Stimulated activated CD4-positive, alpha-beta T cell treated with anti-CD3 and anti-CD28 coated beads, Interleukin-2, amount 100 ng/mL, for 48 hours (primary cell): ENCODE data around the gene TBRG4.

Source experiments
- DNase-seq, 2 donors: peaks; one replicate each; pipeline ENCODE4 v3.0.0-alpha.2; 2020

TBRG4 gene

DNA sequence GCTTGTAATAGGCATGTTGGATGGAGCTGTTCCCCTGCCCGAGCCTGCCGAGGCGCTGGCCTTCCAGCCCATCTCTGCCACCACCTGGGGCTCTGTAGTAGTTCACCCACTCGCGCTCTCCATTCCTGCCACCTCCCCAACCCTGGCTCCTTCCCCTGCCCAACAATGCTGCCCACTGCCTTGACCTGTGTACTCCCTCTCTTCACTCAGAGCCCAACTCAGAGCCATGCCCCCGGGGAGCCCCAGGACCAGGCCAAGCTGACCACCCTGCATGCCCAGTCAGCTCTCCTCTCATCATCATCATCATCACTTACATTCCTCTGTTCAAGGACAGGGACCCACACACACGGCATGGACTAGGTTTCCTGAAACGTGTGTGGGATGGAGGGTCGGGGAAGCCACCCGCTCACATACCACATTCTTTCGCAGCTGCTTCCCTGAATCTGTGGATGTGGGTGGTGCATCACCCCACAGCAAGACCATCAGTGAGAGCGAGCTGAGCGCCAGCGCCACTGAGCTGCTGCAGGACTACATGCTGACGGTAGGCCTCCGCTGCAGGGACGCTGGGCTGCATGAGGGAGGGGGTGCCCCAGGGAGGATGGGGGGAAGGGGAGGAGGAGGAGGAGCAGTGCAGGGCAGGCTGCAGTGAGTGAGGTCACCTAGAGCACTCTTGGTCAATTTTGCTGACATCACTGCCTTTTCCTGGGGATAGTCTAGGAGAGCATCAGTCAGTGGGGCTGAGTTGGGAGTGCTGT lies 38.3 kb downstream of the TBRG4 start:
- no peak for DNase-seq

DNA sequence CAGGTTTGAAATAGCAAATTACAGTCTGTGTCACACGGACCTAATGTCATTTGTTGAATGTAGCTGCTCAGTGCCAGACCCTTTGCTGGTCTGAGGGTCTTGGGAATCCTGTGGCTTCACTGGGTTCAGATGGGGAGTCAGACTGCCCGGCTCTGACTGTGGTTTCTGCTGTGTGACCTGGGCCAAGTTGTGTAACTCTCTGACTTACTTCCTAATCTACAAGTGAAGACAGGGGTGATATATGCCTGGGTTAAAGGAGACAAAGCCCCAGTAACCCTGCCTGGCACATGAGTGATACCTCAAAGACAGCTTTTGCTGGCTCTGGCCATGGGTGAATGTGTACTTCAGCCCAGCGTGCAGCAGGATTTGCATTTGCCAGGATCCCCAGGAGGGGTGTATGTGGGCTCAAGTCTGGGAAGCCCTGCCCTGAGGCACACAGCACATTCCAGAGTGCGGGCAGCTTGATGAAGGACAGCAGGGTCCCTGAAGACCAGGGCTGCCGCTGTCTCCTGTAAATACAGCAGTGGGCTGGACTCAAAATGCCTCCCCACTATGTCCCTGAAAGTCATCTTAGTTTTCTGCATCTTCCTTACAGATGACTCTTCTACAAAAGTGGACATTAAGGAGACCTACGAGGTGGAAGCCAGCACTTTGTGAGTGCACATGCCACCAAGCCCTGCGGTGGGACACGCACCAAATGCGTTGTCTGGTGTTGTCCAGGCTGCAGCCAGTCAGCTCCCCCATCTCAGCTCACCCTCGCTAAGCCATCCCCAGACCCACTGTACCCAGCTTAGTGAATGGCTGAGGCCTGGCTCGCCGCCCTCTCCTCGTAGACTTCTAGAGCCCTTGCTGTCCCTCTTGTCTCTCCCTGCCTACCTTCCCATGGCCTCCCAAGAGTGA lies 39.1 kb downstream of the TBRG4 start:
- DNase-seq, result no peak

DNA sequence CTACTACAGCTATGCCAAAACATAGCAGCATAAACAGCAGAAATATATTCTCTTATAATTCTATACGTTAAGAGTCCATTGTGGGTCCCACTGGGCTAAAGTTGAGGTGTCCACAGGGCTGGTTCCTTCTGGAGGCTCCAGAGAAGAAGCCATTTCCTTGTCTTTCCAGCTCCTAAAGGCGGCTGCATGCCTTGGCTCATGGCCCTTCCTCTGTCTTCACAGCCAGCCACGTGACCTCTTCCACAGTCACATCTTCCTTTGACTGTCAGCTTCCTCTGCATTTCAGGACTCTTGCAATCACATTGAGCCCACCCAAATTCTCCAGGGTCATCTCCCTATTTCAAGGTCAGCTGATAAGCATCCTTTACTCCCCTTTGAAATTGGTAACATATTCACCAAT lies 40.0 kb downstream of the TBRG4 start:
- DNase-seq, result no peak

DNA sequence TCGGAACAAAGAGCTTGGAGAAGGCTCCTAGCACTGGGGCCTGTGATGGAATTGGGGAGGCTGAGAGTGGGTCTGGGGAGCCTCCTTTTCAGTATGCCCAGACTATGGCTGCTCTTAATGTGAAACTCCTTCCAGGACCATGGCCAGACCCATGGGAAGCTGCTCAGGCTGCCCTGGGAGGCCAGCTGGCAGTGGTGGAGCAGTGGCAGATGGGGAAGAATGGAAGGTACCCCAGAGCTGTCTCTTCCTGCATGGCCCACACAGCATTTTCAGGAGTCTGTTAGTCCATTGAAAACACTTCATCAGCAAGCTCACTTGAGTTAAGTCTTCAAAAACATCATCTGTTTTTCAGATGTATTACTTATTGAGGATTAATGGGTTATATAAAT lies 41.2 kb downstream of the TBRG4 start:
- no peak for DNase-seq

DNA sequence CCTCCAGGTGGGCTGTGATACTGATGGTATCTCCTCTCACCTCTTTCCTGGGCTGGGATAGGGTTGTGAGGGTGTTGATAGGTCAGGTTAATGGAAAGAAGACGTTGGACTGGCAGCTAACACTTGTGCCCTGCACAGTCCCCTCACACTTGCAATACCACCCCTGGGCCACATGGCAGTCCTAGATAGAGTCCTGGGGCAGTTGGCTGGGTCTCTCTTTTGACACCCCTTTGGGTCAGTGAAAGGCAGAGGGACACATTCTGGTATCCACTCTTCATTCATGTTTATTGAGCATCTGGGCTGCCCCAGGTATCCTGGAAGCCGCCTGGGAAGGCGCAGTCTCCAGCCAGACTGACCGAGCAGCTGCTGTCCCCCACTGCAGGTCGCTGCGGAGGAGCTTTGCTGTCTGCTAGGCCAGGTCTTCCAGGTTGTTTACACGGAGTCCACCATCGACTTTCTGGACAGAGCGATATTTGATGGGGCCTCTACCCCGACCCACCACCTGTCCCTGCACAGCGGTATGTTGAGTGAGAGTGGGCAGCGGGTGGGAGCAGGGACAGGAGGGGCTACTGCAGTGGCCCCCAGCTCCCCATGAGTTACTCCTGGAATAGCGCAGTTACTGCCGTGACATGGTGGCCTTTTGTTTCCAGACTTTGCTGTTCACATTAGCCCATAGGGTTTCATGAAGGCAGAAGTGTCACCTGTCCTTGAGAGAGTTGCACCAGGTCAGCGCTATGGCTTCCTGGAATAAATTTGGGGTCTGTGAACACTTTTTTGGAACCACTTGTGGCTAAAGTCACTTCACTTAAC lies 41.8 kb downstream of the TBRG4 start:
- DNase-seq, result no peak

DNA sequence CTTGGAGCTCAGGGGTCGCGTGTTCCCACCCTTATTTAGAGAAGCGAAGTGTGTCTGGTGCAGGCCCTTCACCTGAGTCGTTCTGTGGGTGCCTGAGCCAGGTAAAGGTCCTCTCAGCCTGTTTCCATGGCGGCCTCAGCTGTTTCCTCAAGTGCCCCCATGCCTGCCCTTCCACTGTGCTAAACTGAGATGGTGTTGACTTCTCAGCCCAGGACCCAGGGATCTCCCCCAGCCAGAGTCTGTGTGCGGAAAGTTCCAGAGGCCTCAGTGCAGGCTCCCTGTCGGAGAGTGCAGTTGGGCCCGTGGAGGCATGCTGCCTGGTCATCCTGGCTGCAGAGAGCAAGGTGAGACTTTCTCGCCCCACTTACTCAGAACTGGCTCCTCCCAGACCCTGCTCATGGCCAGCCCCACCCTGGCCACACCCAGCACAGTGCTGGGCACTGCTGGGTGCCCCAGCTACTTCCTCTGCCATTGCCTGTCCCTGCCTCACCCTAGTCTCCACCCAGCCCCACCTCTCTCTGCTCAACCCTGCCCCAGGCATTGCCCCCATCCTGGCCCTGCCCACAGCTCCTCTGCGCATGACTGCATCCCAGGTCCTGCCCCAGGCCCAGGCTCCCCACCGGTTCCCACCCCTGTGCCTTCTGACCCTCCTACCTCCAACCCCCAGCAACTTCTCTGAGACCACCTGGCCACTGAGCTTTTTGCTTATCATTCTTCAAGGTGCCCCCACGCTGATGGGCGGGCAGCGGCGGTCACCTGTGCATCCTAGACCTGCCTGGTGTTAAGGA lies 43.1 kb downstream of the TBRG4 start:
- DNase-seq, result no peak

DNA sequence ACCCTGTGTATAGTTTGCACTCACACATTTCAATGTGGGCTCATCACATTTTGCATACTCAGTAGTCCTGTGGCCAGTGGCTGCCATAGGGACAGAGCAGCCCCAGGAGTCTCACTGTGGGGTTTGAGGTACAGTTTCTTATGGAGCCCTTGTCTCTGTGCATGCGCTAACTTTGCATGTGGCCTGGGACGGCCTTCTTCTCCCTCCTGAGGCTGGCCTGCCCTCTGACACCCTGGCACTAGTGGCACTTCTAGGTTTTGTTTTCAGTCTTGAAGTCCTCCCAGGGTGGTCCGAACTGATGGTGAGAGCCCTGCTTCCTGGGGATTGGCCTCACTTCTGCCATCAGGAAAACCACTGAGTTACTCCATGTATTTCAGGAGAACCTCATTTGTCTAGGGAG lies 43.9 kb downstream of the TBRG4 start:
- no peak for DNase-seq

DNA sequence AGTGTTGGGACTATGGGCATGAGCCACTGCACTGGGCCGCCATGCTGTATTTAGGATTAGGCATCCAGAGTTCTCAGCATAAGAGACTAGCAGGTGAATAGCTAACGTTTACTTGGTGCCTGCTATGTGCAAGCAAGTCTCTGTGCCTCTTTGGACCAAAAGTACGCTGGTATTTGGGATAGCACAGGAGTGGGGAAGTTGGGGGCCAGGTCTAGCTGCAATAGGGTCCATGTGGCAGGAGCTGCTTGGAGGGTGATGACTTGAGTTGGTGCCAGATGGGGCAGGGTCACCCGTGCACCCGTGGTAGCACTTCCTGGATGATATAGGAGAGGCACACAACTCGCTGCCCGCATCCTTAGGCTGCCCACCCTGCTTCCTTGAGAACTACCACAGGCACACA lies 45.1 kb downstream of the TBRG4 start:
- no peak for DNase-seq

DNA sequence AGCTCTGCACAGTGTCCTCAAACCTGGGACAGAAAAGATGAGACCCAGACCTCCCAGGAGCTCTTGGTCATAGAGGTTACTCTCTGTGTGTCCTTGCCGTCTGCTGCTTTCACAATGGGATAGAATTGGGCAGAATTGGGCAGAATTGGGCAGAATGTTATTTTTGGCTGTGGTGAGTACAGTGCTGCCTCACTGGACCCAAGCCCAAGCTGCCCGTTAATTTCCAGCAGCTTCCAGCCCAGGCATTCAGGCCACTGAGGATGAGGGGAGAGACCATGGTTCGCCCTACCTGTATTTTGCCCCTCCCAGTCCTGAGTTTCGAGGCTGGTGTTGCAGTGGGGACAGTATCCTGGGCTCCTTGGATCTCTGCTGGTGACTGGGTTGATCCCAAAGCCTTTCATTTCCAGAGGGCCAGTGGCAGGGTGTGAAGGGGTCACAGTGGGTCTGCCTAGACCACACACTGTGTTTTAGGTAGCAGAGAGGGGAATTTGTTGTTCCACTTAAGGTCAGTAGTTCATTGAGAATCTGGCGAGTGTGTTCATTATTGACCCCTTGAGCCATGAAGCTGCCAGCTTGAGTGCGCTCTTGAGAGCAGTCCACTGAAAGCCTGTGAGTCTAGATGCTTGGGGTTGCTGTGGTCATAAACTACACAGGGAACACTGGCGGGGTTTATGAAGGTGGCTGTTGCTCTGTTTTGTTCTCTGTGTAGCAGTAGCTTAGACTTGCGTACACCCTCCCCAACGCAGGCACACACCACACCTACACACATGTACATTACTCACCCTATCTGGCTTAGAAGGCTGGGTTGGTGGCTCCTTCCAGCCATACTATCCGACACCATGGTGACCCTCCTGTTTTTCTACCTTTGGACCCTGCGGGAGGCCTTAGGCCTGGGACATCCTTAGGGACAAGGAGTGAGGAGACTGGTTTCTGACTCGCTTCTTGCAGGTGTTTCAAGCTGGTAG lies 46.2 kb downstream of the TBRG4 start:
- DNase-seq, result no peak

DNA sequence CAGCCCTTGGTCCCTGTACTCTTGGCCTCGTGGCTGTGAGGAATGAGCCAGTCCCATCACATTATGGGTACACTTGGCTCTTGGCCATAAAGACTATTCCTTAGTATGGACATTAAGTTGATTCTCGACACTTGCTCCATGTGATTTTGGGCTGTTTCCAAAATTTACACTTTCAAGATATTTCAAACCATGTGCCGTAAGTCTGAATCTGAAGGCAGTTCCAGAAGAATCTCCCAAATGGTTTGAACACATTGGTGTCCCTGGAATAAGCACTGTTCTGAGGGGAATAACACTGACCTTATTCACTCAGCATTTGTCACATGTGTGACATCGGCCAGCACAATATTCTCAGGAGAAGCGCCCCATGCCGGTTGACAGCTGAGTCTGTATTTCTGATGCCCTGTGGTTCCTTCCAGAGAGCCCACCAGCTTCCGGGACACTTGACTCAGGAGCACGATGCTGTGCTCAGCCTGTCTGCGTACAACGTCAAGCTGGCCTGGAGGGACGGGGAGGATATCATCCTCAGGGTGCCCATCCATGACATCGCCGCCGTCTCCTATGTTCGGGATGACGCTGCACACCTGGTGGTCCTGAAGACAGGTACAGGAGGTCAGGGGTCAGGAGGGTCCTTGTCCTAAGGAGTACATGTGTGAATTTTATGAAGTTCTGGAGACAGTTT lies 47.3 kb downstream of the TBRG4 start:
- no peak for DNase-seq

DNA sequence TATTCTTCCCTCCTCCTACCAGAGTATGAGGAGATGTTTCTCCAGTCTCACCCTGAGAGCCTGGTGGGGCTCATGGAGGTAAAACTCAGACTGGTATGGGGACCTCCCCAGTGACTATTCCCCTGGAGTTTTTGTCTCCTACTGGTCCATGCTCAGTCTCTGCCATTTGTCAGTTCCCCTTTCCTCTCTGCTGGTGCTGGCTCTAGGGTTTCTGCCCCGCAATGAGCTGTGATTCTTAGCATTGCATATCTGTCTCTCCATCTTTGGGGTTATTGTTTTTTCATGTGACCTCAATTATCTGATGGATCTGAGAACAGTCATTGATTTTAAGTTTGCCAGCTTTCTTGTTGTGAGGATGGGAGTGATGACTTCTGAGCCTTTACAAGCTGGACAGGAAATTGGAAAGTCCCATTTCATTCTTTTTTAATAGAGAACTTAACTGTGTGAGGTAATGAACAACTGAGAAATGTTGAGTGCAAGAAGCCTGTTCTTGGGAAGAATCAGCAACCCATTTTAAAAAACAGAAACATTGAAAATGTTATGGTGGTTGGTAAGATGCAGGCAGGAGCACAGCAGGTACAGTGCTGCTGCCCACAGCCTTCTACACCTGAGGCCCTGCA lies 49.6 kb downstream of the TBRG4 start:
- DNase-seq, result no peak

DNA sequence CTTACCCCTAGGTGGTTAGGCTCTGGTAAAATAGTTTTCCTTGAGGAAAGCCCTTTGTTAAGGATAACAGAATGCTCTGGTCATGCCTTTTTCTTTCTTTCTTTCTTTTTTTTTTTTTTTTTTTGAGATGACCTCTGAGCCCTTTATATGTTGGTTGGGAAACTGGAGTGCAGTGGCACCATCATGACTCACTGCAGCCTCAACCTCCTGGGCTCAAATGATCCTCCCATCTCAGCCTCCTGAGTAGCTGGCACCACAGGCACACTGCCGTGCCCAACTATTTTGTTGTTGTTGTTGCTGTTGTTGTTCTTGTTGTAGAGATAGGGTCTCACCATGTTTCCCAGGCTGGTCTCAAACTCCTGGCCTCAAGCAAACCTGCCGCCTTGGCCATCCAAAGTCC lies 50.1 kb downstream of the TBRG4 start:
- DNase-seq, result no peak

DNA sequence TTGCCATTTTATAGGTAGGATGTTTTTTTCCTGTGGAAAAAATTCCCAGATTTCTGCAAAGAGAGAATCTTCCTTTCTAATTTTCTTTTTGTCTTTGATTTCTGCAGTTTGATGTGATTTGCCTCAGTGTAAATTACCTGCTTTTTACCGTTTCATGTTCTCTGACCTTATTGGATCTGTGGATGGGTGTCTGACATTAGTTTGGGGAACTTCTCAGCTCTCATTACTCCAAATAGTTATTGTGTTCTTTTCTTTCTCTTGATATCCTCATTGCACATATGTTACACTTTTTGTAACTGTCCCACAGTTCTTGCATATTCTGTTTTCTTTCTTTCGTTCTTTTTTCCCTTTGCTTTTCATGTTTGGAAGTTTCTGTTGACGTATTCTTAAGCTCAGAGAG lies 51.2 kb downstream of the TBRG4 start:
- DNase-seq, result no peak

DNA sequence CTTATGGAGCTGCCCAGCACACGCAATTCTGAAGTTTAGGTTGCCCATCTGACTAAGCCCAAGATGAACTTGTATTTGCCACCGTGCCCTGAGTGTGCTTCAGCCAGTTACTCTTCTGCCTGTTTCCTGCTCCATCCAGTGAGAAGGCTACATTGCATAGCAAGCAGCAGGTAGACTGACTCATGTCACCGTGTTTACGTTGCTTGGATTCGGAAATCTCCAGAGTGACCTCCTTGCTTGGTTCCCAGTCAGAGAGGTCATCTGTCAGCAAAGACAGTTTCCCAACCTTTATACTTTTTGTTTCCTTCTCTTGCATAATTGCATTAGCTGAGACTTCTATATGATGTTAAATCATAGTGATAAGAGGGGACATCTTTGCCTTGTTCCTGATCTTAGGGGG lies 53.6 kb downstream of the TBRG4 start:
- no peak for DNase-seq

DNA sequence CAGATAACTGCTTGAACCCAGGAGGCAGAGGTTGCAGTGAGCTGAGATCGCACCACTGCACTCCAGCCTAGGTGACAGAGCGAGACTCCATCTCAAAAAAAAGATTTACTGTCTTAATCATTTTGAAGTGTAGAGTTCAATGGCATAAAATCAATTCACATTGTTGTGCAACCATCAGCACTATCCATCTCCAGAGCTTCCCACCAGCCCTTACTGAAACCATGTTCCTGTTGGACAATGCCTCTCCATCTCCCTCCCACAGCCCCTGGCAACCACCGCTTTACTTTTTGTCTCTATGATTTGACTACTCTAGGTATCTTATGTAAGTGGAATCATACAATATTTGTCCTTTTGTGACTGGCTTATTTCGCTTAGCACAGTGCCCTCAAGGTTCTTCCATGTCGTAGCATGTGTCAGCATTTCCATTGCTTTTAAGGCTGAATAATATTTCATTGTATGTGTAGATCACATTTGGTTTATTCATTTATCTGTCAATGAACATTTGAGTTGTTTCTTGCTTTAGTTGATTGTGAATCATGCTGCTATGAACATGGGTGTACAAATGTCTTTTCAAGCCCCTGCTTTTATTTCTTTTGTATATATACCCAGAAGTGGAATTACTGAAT lies 55.8 kb downstream of the TBRG4 start:
- DNase-seq, result no peak

DNA sequence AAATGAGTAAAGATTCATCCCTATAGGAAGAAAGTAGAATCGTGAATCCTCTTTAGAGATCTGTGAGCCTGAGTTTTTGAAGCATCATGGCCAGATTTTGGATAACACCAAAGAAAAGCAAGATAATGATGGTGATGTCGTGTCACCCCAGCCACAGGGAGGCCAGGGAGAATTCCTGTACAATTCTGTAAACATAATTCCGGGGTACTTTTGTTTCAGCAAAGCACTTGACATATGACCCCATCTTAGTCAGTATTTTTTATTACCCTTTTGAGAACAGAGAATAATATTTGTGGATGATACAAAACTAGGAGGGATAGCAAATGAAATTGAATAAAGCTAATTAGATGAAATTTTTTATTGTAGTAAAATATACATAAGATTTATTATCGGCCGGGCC lies 56.5 kb downstream of the TBRG4 start:
- no peak for DNase-seq

DNA sequence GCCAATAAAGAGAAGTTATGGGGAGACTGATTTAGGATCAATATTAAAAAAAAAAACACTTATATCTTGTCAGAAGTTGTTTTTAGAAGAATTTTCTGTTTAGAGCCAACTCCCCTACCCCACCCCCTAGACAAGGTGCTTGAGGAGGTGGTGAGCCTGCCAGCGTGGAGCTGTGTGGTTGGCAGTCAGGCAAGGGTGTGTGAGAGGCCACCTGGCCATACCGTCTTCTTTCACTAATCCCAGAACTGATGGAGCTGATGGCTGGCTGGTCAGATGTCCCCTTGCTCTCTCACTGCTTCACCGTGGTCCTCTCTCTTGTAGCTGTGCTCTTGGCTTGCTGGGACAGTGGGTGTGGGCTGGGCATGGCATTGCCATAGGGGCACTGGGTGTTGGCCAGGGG lies 57.1 kb downstream of the TBRG4 start:
- DNase-seq, result no peak

DNA sequence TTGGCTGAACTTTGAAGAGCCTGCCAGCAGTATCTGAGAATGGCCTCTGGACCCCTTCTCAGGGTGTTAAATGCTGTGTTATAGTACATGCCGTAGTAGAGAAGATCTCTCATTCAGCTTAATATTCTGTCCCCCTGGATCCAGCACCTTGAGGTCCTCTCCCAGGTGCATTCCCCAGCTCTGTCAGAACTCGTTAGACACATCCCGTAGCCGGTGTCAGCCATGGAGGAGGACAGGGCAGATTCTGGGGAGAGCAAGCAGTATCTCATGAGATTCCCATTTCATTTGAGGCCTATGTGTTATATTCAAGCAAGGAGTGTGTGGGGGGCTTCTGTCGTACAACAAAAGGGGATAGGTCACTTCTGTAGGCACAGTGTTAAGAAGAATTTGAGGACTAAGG lies 57.6 kb downstream of the TBRG4 start:
- no peak for DNase-seq

DNA sequence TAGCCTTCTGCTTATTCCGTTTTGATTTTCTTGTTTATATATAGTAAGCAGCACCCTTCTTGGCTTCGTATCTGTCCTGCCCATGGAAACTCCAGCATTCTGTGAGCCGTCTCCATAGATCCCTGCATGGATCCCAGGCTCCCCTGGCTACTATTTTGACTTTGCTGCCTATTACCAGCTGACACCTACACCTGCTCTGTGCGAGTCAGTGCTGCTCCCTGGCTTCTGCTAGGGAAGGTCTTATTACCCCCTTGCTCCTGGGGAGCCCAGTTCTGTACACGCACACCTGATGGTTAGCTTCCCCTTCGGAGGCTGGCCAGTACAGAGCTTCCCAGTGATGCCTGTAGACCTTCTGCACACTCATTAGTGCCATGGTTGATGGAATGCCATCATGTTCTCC lies 58.1 kb downstream of the TBRG4 start:
- no peak for DNase-seq

DNA sequence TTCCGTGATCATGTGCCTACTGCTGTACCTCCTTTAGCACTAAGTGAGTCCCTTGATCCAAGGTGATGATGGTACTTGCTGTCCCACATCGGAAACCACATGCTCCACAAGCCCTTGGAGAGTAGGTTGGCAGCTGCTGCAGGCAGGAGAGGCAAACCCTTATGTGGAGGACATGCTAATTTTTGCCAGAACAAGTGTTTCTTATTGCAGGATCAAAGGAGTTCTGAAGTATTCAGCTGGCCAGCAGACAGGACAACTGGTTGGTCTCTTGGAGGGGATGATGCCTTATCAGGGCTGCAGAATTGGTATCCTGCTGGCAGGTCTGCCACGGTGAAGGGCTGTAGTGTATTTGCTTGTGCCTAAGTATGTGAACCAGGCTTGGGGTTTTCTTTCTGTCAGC lies 59.5 kb downstream of the TBRG4 start:
- DNase-seq, result no peak
